Effector CD4-positive, alpha-beta T cell (primary cell): ENCODE results near the gene RAB15.

ENCODE experiments used
- DNase-seq: peaks from one replicate; pipeline ENCODE4 v3.0.0-alpha.2; 2020

RAB15 gene

DNA sequence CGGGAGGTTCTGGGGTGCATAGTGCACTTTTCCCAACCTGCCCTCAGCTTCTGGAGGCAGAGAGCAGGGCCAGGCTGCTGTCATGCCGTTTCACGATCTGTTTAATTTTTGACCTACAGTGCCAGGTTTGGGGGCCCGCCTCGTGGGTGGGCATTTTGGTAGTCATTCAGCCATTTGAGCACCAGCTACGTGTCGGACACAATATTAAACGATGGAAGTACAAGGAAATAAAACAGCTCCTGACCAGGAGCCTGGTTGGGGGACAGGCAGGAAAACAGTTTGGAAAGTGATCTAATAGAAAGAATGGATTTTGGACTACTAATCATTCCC lies 15.3 kb upstream of the RAB15 start:
- DNase-seq, result no peak

DNA sequence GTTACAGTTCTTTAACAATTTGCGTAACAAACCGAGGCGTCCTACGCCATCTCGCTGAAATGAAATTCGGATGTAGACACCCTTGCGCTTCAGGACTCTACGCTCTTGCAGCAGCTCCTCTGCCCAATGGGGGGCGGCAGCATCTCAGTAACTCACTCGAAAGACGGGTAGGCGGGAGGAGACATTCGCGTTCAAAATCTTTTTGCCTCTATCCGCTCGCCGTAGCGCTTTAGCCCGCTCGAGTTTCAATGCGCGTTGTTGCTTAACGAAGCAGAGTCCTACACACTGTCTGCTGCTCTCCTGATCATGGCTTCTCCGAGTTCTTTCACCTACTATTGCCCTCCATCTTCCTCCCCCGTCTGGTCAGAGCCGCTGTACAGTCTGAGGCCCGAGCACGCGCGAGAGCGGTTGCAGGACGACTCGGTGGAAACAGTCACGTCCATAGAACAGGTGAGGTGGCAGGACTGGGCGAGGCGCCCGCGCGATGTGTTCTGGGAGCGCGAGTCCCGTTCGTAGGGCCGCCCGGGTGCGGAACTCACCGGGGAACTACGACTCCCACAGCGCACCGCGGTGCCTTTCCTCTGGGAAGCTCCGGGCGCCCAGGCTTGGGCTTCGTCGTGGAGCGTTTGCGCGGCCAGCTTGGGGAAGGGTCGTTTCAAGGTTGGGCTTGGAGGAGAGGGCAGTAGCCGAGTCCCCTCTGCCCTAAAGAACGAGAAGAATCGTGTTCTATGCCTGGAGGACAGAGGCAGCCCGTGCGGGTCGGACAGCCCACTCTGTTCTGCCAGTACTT lies 14.7 kb upstream of the RAB15 start, which contains the start of gene FNTB:
FNTB (plus strand) TSS at position 248 of the 790 bp plus-strand sequence; CDS start at position 307, 59 bp downstream.
- DNase-seq, result peak; percentile 91

DNA sequence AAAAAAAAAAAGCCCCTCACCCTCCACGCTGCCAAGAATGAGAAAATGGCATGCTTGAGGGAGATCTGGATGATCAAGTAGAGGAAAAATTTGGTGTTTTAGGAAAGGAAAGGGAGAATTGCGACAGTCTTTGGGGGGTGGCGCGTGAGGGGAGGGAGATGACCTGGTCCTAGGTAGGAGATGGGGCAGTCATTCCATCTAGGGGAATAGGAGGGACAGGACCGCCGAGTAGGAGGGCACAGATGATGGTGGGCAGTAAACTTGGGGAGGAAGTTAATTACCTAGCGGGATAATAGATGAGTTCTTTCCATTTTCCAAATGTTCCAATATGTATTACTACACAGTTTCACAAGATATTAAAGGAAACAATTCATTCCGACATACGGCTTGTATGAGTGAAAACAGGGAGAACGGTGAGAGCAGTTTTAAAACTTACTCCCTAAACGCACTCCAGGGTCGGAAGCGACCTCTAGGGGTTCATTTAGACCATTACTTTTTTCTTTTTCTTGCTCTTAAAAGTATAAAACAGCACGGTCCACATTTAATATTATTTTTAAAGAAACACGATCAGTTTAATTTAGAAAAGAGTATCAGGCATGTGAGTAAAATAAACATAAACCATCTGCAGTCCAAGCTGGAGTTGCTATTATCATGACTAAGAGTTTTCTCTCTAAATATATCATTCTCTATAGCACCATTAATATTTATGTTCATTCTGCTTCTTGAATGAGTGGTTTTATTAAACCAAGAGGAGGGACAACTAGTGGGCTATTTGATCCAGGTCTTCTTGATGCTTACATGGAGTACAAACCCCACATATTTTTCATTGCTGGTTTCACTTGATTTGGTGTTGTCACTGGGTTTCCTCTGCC lies 11.5 kb upstream of the RAB15 start:
- no peak for DNase-seq

DNA sequence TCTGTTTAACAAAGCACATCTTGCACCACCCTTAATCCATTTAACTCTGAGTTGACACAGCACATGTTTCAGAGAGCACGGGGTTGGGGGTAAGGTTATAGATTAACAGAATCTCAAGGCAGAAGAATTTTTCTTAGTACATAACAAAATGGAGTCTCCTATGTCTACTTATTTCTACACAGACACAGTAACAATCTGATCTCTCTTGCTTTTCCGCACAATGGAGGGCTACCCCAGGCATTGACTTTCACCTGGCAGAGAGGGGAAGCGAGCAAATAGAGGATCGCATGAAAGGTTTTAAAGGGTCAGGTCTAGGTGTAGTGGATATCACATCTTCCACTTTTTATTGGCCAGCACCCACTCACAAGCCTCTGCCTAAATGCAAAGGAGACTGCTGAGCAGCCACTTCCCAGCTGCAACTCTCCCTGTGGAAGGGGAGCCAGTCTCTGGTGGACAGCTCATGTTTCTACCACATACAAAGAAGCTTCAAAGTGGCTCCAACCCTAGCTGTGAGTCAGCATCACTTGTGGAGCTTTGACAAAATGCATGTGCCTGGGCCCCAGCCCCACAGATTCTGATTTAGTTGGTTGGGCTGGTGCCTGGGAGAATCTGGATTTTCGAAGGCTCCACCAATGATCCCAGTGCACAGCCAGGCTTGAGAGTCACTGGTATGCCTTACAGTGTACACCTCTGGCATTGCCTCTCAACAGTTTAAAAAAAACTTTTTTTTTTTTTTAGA lies 7.4 kb upstream of the RAB15 start:
- no peak for DNase-seq

DNA sequence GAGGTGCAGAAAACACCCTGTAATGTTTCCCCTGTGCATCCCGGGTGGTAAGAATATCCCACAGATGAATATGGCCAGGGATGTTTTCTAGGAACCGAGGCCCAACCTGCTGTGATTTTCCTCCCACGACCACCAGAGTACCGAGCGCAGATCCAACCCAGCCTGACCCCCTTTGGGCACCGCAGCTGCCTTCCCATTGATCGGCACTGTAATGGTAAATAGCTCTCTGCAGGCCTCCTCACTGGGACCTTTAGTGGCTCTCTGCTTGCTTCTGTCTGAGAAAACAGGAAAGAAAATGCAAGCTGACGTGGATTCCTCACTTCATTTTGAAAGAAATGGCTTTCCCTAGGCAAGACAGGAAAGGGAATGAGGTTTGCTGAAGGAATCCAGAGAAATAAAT lies 2.4 kb upstream of the RAB15 start:
- DNase-seq, result no peak

DNA sequence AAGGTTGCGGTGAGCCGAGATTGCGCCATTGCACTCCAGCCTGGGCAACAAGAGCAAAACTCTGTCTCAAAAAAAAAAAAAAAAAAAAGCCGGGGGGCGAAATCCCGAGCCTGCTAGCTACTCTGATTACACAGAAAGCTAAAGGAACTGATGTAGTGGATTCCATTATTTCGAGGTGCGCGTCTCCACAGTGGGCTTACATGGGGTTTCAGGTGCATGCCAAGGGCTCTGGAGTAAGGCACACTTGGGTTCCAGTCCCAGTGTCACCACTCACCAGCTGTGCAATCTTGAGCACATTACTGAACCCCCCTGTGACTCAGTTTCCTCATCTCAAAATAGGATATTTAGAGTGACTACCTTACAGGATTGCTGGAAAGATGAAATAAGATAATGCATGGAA lies 1.7 kb upstream of the RAB15 start:
- no peak for DNase-seq

DNA sequence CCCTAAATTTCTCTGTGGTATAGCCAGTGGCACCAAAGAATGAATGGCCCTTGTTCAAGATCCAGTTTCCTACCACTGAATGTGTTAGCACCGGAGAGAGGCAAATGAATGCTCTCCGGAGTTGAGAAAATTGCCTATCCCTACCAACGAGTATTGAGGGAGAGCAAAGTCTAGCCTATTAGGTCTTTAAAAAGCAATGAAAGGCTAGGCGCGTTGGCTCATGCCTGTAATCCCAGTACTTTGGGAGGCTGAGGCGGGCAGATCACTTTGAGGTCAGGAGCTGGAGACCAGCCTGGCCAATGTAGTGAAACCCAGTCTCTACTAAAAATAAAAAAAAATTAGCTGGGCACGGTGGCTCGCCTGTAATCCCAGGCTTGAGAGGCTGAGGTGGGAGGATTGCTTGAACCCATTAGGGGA lies 898 bp upstream of the RAB15 start:
- no peak for DNase-seq

DNA sequence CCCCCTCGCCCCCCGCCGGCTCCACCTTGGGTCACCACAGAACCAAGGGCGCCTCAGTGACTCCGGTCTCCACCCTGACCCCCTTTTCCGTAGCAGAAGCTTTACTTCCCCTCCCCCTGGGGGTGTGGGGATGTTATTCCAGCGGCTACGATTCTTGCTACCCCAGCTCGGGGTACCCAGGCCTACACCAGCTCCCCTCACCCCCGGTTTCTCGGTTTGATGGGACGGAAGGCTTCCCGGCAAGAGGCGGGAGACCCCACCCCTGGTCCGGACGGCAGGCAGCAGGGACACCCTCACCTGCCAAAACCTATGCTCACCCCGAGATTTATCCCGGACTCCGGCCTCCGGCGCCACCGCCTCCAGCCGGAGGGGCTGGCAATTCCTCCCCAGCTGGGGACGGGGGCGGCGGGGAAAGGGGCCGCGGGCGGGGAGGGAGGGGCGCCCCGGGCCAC lies 619 bp downstream of the RAB15 start:
- DNase-seq, result no peak

DNA sequence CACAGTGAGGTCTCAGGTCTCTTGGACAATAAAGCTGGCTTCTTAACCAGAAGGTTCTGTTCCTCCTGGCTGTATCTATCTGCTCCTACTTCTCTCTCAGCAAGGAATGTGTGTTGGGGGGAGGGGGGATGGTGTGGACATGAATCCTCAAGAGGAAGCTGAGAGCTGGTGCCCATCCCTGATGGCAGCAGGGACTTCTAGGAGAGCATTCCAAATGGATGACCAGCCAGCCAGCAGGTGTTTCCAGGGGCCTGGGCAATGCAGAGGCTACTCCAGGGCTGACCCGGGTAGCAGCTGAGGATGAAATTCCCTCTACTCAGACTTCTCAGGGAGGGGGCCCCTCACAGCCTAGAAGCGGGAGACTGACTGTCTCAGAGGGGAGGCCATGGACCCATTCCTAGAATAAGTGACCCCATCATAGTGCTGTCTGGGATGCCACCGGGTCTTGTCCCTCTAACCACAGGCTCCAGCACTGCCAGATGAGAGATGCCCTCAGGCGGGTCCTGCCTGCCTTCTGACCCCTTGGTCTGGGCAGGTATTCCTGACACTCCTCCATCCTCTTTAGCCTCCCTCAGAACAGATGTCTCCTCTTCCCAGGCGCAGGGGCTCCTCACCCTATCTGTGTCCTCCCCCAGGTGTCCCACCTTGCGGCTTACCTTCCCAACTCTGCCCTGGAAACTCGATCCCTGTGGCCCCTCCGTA lies 1.2 kb downstream of the RAB15 start:
- no peak for DNase-seq

DNA sequence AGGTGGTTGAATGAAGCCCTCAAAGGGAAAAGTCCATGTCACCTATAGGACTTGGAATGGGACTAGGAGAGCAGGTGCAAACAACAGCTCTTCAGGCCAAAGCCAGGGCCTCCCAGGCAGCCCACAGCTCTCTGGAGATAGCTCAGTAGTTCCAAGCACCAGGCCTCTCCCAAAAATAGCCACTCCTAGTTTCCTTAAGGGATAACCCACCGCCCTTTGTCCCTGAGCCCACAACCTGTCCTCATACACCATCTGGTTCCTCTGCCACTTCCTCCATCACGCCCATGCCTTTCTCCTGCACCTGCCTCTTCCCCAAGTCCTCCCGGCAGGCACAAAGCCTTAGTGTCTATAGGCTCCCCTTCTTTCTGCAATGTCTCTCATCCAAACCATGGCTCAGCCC lies 2.1 kb downstream of the RAB15 start:
- no peak for DNase-seq

DNA sequence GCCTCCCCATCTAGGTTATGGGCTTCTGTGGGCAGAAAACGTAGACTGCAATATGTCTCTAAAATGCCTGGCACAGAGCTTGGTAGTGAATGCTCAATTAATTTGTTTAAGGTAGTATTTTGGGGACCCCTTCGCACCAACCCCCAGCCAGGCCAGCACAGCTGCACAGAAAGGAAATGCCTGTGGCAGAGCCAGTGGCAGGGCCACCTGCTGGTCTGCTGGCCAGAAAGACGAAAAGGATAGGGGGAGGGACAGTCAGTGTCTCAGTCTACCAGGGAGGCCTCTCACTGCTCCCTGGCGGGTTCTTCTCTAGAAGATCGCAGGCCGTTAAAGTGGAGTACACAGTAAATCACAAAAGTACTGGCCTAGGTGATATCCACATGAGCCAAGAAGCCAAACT lies 3.5 kb downstream of the RAB15 start:
- DNase-seq, result no peak

DNA sequence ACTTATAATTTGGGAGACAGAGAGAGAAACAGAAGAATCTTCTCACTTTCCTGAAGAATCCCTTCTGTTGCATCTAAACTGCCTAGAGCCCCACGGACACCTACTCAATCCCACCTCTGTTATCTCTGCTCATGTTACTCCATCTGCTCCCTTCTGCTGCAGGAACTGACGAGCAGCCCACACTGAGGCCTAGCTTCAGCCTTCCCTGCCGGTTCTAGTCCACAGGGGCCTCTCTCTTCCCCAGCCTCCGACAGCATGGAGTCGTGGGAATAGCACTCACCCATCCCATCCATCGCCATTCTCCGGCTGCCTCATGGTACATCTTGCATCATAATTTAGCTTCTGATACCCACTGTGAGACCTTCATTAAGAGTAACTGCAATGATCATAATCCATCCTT lies 4.0 kb downstream of the RAB15 start:
- DNase-seq, result no peak

DNA sequence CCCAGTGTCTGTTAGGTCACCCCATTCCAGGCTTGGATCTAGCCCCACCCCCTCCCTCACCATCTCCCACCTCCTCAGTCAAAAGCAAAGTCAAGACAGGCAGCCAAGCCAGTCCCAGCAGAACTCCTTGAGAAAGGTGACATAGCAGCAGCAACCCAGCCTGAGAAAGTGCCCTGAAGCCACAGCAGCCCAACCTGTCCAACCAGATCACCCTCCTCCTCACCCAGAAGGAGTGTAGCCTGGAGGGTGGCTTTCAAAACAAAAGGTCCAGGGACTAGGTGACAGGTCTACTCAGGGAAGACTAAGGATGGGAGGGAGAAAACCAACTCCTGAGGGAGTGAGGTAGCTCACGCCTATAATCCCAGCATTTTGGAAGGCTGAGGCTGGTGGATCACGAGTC lies 5.2 kb downstream of the RAB15 start:
- DNase-seq, result no peak

DNA sequence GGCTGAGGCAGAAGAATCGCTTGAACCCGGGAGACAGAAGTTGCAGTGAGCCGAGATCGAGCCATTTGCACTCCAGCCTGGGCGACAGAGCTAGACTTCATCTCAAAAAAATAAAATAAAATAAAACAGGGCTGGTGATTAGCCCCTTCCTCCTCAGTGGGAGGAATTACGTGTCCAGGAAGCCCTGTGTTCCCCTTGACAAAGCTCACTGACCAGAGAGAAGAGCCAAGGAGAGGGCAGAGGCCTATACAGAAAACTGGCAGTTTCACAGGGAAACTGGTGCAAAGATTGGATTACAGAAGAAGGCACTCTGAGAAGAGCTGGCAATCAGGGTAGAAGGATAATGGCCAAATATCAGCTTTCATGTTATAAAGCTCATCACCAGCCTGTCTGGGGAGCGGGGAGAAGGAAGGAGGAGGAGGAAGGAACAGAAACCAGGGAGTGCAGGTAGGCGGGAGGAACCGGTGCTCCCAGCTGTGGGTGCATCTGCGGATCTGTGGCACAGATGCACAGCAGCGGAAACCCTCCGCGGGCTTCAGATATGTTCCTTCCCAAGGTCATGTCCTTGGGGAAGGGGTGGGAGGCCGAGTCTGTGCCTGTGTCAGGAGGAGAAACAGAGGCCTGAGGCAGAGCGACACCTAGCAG lies 6.7 kb downstream of the RAB15 start:
- no peak for DNase-seq

DNA sequence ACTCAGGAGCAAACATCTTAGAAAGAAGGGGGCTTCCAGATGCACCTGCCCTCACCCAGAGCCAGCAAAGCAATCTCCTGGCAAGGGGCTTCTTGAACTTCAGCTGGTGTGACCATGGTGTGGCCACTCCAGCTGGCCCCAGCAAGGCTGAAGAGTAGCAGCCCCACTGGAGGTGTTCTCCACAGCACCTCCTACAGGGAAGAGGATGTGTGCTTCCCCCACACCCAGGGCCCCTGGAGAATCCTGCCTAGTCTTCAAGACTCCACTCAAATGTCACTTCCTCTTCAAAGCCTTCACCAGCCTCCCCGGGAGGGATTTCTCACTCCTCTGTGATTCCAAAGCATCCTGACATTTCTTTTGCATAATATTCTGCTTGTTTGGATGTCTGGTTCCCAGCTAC lies 8.5 kb downstream of the RAB15 start:
- DNase-seq, result no peak

DNA sequence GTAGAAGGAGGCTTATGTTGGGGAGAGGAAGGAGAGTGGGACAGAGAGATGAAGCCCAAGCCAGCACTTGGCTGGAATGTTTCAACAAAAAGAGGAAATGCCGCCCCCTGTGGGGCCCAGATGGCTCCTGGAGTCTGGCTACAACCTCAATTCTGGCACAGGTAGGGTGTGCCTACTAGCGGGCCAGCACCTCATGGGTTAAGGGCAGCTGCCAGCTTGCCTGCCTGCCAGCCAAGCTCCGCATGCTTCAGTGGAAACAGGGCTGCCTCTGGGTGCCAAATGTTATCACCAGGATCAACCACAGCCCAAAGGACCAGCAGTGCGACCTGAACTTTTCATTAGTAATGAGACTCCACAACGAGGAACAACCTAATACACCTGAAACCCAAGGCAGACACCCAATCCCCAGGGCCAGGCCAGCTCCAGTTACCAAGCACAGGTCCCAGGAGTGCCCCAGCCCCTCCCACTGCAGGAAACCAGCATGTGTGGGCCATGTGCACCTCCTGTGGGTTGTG lies 11.3 kb downstream of the RAB15 start:
- DNase-seq, result no peak

DNA sequence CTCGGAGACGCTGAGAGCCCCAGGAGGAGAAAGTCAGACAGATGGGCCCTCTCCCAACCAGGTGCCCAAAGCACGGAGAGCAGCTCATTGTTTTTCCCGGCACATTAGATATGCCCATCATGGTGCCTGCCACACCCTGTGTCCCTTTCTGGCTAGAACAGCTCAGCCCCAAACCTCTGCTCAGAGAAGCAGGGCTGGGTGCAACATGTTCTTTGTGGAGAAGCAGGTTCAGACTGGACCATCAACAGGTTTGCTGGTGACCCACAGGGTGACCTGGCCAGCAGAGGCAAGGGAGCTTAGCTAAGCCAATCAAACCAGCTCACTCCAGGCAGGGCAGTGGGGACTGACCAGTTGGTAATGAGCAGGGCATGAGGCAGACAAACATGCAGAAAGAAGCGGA lies 13.4 kb downstream of the RAB15 start:
- no peak for DNase-seq

DNA sequence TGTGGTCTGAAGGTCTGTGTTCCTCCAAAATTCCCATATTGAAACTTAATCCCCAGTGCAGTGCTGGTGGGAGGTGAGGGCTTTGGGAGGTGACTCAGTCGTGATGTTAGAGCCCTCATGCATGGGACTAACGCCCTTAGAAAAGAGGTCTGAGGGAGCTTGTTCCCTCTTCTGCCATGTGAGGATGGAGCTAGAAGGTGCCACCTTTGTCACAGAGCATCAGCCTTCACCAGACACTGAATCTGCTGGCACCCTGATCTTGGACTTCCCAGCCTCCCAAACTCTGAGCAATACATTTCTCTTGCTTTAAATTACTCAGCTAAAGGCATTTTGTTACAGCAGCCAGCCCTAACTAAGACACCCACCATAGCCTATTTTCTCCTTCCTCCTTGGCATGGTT lies 13.9 kb downstream of the RAB15 start:
- no peak for DNase-seq

DNA sequence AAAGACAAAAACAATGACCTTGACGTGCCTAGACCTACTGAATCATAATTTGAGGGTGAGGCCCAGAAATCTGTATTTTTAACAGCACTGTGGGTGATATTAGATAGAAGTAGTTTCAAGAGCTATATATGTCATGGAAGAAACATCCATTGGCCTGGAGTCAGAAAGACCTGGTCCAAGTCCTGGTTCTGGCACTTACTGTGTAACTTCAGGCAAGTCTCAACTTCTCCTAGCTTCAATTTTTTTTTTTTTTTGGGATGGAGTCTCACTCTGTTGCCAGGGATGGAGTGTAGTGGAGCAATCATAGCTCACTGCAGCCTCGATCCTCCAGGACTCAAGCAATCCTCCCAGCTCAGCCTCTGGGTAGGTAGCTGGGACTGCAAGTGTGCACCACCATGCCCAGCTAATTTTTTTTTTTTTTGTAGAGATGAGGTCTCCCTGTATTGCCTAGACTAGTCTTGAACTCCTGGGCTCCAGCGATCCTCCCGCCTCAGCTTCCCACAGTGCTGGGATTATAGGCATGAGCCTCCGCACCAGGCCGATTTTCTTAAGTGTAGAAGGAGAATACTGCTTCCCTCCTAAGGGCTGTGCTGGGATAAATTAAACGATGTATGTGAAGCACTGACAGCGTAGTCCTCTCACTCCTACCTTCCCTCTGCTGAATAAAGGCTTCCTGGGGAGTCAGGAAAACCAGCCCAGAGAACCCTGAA lies 15.3 kb downstream of the RAB15 start:
- no peak for DNase-seq

DNA sequence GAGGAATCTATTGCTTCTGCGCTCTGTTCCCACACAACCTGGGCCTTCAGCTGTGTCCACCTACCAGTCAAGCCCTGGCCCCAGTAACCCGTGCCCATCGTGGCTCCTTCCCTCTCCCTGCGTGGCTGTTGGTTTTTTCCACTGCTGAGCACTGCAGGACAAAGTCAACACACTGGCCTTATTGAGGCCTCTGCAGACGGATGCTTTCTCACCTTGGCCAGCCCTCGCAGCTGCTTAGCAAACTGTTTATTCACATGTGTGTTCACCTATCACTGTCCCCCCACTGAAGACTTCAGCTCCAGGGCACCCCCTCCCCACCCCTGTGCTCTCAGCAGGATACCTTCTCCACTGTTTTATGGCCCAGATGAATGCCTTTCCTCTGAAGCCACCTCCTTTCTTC lies 16.8 kb downstream of the RAB15 start:
- no peak for DNase-seq

DNA sequence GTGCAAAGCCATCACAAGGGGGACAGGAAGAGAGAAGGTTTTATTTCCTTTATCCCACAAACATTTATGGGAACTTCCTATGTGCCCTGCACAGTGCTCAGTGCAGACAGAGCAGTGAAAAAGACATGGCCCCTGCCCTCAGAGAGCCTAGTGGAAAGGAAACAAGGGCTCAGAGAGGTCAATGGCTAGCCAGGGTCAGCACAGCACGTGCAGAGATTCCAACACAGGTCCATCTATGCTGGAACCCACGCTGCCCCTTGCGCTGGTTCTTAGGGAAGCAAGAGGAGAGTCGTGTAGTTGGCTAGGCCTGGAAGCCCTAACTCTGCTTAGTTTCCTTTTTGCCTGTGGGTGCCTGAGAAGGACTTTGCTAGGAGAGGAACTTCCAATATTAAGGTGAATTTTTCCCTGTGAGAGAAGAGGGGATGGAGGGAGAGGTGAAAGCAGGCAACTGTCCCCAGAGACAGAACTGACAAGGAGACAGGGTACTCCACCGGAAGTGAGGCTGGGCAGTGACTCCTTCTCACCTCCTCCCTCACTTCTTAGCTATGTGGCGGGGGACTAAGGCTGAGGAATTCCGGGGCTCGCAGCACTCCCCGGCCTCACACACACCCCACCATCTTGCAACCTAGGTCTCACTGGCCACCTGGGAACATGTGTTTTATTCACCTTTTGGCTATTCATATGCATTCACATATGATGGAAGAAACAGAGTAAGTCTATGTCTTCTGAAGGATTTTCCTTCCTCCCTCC lies 17.5 kb downstream of the RAB15 start:
- DNase-seq, result no peak
